GM23248 (cell line): ENCODE results near the gene NMNAT1.

Source experiments
- EZH2 ChIP-seq: fragments of 200-600 bp; sonication (generic); IDR thresholded peaks from 2 replicates; pipeline ENCODE4 v1.6.1; 2018; ENCODE audit warnings: antibody characterized with exemption, mild to moderate bottlenecking; ENCODE audit not compliant: insufficient read depth, poor library complexity, severe bottlenecking
- EZH2phosphoT487 ChIP-seq: fragments of 200-600 bp; sonication (generic); IDR thresholded peaks from 2 replicates; pipeline ENCODE4 v1.6.1; 2018; ENCODE audit warnings: antibody characterized with exemption, moderate library complexity, mild to moderate bottlenecking, low read depth; ENCODE audit not compliant: insufficient read depth

DNA sequence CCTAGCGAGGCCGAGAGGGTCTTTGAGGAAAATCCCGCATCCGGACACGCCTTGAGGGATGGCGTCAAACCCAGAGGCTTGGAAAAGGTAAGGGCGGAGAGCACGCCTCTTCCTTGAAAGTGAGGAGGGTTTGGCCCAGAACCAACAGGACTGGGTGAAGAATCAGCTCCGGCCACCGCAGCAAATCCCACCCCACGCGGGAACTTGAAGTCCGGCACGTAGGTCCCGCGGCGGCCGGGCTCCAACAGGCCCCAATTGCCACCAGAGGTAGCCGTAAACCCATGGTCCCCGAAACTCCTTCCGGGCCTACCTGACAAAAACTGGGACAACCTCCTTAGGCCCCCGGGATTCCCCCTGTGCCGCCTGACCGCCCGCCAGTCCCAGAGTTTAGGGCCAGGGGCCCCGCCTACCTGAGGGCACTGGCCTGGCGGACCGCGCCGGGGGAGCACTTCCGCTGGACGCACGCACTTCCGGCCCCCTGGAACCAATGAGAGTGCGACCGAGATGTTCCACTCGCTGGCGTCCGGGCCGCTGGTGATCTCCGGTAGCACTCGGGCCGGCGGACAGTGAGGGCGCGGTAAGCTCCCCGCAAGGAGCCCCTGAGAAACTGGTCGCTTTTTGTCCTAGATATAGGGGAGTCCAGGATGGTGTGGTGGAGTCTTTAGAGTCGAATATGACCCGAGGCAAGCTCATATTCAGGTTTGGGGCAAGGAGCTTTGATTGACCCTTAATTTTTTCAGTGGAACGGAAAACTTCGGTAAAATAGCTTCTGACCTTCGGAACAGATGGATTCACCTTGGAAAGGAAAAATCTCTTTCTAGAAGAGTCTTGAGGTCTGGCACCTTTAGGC lies at the start of gene NMNAT1, which contains the start of gene LZIC:
- TF ChIP-seq EZH2 (no peak), EZH2phosphoT487 (no peak)
